Hepatocyte (in vitro differentiated cells): Measurements from ENCODE around the gene OGDH.

Experiments used
- EZH2 ChIP-seq: fragments of 200-600 bp; sonication (generic); IDR thresholded peaks from 2 replicates; pipeline ENCODE4 v1.6.1; 2016; ENCODE audit warnings: antibody characterized with exemption, mild to moderate bottlenecking, borderline replicate concordance
- TF ChIP-seq, protein P1 (sequence below): fragments of 200-600 bp; sonication (generic); IDR thresholded peaks from 2 replicates; pipeline ENCODE4 v1.5.1; 2016; ENCODE audit warnings: antibody characterized with exemption, mild to moderate bottlenecking; ENCODE audit not compliant: poor library complexity

- TF ChIP-seq, protein P1, sequence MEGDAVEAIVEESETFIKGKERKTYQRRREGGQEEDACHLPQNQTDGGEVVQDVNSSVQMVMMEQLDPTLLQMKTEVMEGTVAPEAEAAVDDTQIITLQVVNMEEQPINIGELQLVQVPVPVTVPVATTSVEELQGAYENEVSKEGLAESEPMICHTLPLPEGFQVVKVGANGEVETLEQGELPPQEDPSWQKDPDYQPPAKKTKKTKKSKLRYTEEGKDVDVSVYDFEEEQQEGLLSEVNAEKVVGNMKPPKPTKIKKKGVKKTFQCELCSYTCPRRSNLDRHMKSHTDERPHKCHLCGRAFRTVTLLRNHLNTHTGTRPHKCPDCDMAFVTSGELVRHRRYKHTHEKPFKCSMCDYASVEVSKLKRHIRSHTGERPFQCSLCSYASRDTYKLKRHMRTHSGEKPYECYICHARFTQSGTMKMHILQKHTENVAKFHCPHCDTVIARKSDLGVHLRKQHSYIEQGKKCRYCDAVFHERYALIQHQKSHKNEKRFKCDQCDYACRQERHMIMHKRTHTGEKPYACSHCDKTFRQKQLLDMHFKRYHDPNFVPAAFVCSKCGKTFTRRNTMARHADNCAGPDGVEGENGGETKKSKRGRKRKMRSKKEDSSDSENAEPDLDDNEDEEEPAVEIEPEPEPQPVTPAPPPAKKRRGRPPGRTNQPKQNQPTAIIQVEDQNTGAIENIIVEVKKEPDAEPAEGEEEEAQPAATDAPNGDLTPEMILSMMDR = no peak
- TF ChIP-seq EZH2 = no peak
Measured at GRCh38 chr7:44694326-44694725, 87.9 kb downstream of the OGDH start.
